B cell (primary cell): ENCODE measurements around the gene MCCD1.

Experiments used
- CTCF ChIP-seq: fragments of 200-600 bp; IDR thresholded peaks from one replicate; pipeline ENCODE4 v1.8.0; 2022; ENCODE audit warnings: antibody characterized with exemption, mild to moderate bottlenecking
- EZH2 ChIP-seq: IDR thresholded peaks from 2 replicates; pipeline ENCODE4 v1.6.1; 2012; ENCODE audit warnings: borderline replicate concordance, low read depth, mild to moderate bottlenecking, moderate library complexity, low read length; ENCODE audit not compliant: insufficient read depth, poor library complexity, severe bottlenecking

- no peak for TF ChIP-seq EZH2
- no peak for TF ChIP-seq CTCF
These were observed 28.9 kb downstream of the MCCD1 start for GRCh38 chr6:31557443-31558317.
